IPS-20b (cell line): ENCODE data around the gene ANKS3.

Experiments
- H3K27ac ChIP-seq: one replicate; pipeline ENCODE4 v1.5.1; 2013; ENCODE audit warnings: low read length
- H3K27me3 ChIP-seq: 2 replicates; pipeline ENCODE4 v1.6.1; 2013; ENCODE audit warnings: mild to moderate bottlenecking, low read length, inconsistent platforms; ENCODE audit not compliant: insufficient read depth
- H3K36me3 ChIP-seq: 2 replicates; pipeline ENCODE4 v1.6.1; 2013; ENCODE audit warnings: low read depth, mild to moderate bottlenecking, inconsistent platforms, low read length, moderate library complexity; ENCODE audit not compliant: insufficient read depth
- H3K4me1 ChIP-seq: 2 replicates; pipeline ENCODE4 v1.6.1; 2013; ENCODE audit warnings: mild to moderate bottlenecking, control low read depth, inconsistent platforms, low read length, moderate library complexity; ENCODE audit not compliant: insufficient read depth
- H3K4me3 ChIP-seq: 2 replicates; pipeline ENCODE4 v1.5.1; 2013; ENCODE audit warnings: mild to moderate bottlenecking, low read length, inconsistent platforms
- H3K9ac ChIP-seq: 2 replicates; pipeline ENCODE4 v1.6.1; 2013; ENCODE audit warnings: low read depth, mild to moderate bottlenecking, inconsistent platforms, low read length, moderate library complexity
- H3K9me3 ChIP-seq: 2 replicates; pipeline ENCODE4 v1.6.1; 2013; ENCODE audit warnings: mild to moderate bottlenecking, low read depth, low read length, inconsistent platforms; ENCODE audit not compliant: insufficient read depth

The ANKS3 gene

GRCh38 chr16:4767872-4768548, 33.9 kb upstream of the ANKS3 start:
- Histone ChIP-seq H3K27ac (no peak overlapping the region), H3K9ac (peak overlapping the region; percentile 63; the same call in 1 of the 2 replicates), H3K27me3 (no peaks in the 10 kb centered on the region), H3K4me3 (peak overlapping the region; percentile 64), H3K4me1 (peaks cover 3% of the 10 kb centered on the region; the same call in 1 of the 2 replicates), H3K9me3 (no peaks in the 10 kb centered on the region), H3K36me3 (peaks cover 22% of the 10 kb centered on the region)

- Histone ChIP-seq H3K36me3 (peaks cover 31% of the 10 kb centered on the region), H3K27ac (peak within 1 kb of the TSS; percentile 36), H3K27me3 (no peaks in the 10 kb centered on the region), H3K4me1 (peaks cover 3% of the 10 kb centered on the region; the same call in 1 of the 2 replicates), H3K9me3 (no peaks in the 10 kb centered on the region), H3K9ac (peak within 1 kb of the TSS; percentile 88), H3K4me3 (peak within 1 kb of the TSS; percentile 90)
These were observed 33.0 kb upstream of the ANKS3 start, which contains the start of gene ZNF500 for GRCh38 chr16:4766875-4767628. Gene ZNF500, minus strand, starts transcription at chr16:4767162. Its CDS starts 1,184 bp downstream, at chr16:4765978.

DNA sequence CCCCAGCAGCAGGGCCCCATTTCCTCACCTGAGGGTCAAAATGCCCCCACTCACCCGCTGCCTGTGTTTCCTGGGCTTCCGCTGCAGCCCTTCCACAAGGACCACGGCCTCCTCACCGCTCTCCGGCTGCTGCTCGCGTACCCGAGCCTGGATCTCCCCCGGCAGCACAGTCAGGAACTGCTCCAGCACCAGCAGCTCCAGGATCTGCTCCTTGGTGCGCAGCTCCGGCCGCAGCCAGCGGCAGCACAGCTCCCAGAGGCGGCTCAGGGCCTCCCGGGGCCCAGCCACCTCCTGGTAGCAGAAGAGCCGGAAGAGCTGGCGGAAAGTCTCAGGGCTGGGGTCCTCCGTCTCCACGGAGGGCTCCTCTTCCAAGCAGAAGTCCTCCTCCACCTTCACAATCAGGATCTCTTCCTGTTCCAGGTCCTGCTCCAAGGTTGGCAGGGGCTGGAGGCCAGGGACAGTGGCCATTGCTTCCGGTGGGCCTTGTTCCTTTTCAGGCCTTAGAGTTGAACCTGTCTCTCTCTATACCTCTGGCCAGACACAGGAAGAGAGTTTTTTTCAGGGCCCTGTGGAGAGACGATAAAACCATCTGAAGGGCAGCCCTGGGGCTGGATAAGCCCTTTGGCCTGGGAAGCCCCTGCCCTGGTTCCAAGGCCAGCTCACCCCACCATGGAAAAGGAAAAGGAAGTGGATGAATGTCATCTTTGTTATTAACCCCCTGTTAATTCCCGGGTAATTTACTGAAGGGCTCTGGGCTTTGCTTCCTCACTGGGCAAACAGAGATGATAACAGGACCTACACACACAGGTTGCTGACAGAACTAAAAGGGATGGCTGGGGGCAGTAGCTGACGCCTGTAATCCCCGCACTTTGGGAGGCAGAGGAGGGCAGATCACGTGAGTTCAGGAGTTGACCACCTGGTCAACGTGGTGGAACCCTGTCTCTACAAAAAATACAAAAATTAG, 31.7 kb upstream of the ANKS3 start:
- peaks cover 3% of the 10 kb centered on the region; the same call in 1 of the 2 replicates for H3K4me1 ChIP-seq
- H3K36me3 ChIP-seq = peaks cover 38% of the 10 kb centered on the region
- H3K27ac ChIP-seq = no peak overlapping the region
- peak overlapping the region; percentile 88 for H3K9ac ChIP-seq
- H3K27me3 ChIP-seq = no peaks in the 10 kb centered on the region
- peak overlapping the region; percentile 90 for H3K4me3 ChIP-seq
- no peaks in the 10 kb centered on the region for H3K9me3 ChIP-seq

GRCh38 chr16:4763791-4764190, 29.7 kb upstream of the ANKS3 start:
- peaks cover 56% of the 10 kb centered on the region for H3K36me3 ChIP-seq
- no peaks in the 10 kb centered on the region for H3K9me3 ChIP-seq
- no peak overlapping the region for H3K4me3 ChIP-seq
- H3K9ac ChIP-seq = no peak overlapping the region
- no peak overlapping the region for H3K27ac ChIP-seq
- H3K4me1 ChIP-seq = peaks cover 3% of the 10 kb centered on the region; the same call in 1 of the 2 replicates
- H3K27me3 ChIP-seq = no peaks in the 10 kb centered on the region

DNA sequence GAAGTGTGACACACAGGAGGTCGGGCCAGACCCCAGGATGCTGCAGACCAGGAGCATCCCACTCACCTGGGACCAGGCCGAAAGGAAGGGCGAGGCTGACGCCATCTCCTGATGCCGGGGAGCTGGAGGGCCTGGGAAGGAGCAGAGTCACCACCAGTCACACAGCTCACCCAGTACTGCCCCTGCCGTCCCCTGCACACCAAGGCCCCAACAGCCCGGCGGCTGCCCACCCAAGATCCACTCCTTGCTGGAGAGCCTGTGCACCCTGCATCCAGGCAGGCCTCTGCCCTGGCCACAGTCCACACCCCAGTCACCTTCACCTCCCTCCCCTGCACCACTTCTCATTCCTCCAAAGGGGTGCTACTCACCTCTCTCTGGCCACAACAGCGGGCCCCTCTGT, 28.1 kb upstream of the ANKS3 start:
- H3K4me1 ChIP-seq = no peaks in the 10 kb centered on the region
- no peak overlapping the region for H3K27ac ChIP-seq
- no peaks in the 10 kb centered on the region for H3K9me3 ChIP-seq
- no peaks in the 10 kb centered on the region for H3K27me3 ChIP-seq
- H3K4me3 ChIP-seq = no peak overlapping the region
- H3K36me3 ChIP-seq = peaks cover 69% of the 10 kb centered on the region
- H3K9ac ChIP-seq = no peak overlapping the region

DNA sequence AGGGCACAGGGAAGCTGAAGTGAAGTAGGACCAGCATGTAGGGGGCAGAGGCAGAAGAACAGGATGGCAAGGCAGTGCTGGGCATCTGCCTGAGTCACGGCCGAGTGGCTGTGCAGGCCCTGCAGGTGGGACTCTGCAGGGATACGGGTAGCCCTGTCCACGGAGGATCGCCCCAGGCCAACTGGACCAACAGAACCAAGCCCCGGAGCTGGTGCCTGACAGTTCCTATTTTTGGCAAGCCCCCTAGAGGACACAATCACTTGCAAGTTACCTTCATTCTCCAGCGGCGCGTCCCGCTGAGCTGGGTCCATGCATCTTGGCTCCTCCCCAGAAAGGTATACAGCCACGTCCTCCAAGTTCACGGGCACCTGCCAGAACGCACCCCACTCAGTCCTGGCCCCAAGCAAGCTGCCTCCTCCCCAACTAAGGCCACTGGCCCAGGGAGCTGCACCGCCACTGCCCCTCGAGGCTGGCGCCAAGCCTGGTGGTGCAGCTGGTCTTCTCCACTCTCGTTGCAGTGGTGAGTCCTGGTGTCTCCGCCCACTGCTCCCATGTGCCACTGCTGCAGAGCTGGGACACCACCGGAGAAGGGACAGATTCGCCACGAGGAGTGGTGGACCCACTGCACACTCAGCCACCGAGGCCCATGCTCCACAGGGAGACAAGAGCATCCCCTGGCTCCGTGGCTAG, 26.3 kb upstream of the ANKS3 start:
- Histone ChIP-seq H3K4me3 (no peak overlapping the region), H3K27me3 (no peaks in the 10 kb centered on the region), H3K4me1 (no peaks in the 10 kb centered on the region), H3K9me3 (0 out of 2 replicates have a peak, but pooled peaks cover 6% of the 10 kb centered on the region), H3K27ac (no peak overlapping the region), H3K36me3 (peaks cover 84% of the 10 kb centered on the region), H3K9ac (no peak overlapping the region)

- Histone ChIP-seq H3K27ac (no peak overlapping the region), H3K4me1 (no peaks in the 10 kb centered on the region), H3K4me3 (no peak overlapping the region), H3K27me3 (no peaks in the 10 kb centered on the region), H3K9me3 (0 out of 2 replicates have a peak, but pooled peaks cover 6% of the 10 kb centered on the region), H3K36me3 (peaks cover 87% of the 10 kb centered on the region), H3K9ac (no peak overlapping the region)
These were observed 21.6 kb upstream of the ANKS3 start for GRCh38 chr16:4755687-4756086.

DNA sequence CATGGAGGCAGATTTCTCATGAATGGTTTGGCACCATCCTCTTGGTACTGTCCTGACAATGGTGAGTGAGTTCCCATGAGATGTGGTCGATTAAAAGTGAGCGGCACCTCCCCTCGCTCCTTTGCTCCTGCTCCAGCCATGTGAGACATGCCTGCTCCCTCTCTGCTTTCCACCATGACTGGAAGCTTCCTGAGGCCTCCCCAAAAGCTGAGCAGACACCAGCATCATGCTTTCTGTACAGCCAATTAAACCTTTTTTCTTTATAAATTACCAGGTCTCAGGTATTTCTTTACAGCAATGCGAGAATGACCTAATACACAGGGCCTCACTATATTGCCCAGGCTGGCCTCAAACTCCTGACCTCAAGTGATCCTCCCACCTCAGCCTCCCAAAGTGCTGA, 20.8 kb upstream of the ANKS3 start:
- Histone ChIP-seq H3K4me1 (no peaks in the 10 kb centered on the region), H3K9me3 (0 out of 2 replicates have a peak, but pooled peaks cover 6% of the 10 kb centered on the region), H3K9ac (no peak overlapping the region), H3K36me3 (peaks cover 79% of the 10 kb centered on the region), H3K4me3 (no peak overlapping the region), H3K27ac (no peak overlapping the region), H3K27me3 (no peaks in the 10 kb centered on the region)

DNA sequence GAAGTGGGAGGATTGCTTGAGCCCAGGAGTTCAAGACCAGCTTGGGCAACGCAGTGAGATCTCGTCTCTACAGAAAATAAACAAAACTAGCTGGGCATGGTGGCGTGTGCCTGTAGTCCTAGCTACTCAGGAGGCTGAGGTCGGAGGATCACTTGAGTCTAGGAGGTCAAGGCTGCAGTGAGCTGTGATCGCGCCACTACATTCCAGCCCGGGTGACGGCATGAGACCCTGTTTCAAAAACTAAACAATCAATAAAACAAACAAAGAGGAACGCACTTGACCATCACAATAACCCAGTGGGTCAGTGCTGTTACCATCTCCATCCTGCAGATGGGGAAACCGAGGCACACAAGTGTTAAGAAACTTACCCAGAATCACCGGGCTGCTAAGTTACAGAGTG, 19.2 kb upstream of the ANKS3 start:
- Histone ChIP-seq H3K4me3 (no peak overlapping the region), H3K4me1 (no peaks in the 10 kb centered on the region), H3K36me3 (peaks cover 64% of the 10 kb centered on the region), H3K27ac (no peak overlapping the region), H3K9me3 (0 out of 2 replicates have a peak, but pooled peaks cover 6% of the 10 kb centered on the region), H3K9ac (no peak overlapping the region), H3K27me3 (no peaks in the 10 kb centered on the region)

DNA sequence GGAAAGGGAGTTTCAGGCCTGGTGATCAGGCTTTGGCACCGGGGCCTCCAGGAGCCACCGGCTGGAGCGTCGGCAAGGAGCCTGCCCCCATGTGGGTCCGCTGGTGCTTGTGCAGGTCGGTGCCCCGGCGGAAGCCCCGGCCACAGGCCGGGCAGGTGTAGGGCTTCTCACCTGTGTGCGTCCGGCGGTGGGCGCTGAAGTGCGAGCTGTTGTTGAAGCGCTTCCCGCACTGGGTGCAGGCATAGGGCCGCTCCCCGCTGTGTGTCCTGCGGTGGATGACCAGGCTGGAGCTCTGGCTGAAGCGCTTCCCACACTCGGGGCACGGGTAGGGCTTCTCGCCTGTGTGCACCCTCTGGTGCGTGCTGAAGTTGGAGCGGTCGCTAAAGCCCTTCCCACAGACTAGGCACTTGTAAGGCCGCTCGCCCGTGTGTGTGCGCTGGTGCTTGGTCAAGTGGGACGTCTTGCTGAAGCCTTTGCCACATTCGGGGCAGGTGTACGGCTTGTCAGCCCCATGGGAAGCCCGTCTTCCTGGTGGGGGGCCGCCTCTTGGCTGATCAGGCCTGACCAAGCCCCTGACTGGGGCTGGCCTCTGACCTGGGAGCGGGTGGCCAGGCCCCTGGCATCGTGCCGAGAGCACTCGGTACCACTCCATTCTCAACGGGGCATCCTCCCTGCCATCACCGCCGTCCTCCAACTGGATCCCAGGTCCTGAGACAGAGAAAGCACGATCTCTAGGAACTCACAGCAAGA, 18.5 kb upstream of the ANKS3 start:
- no peak overlapping the region for H3K9ac ChIP-seq
- H3K27ac ChIP-seq = no peak overlapping the region
- 0 out of 2 replicates have a peak, but pooled peaks cover 6% of the 10 kb centered on the region for H3K9me3 ChIP-seq
- H3K4me3 ChIP-seq = no peak overlapping the region
- H3K36me3 ChIP-seq = peaks cover 58% of the 10 kb centered on the region
- no peaks in the 10 kb centered on the region for H3K4me1 ChIP-seq
- no peaks in the 10 kb centered on the region for H3K27me3 ChIP-seq
